HL-60 (cell line): Measurements from ENCODE around the gene TARM1.

Experiments used
- DNase-seq, 2 experiments: peaks; one replicate each; pipeline ENCODE4 v3.0.0-alpha.2; 2010 to 2020; ENCODE audit warnings: low read depth in 1 of 2, low spot score in 1 of 2
- H3K27ac ChIP-seq: fragments of 250-450 bp; sonication (Bioruptor Pico); replicated peaks from 2 replicates; pipeline ENCODE4 v1.5.1; 2020; ENCODE audit warnings: mild to moderate bottlenecking, moderate library complexity
- H3K27me3 ChIP-seq: fragments of 250-450 bp; sonication (Bioruptor Pico); 2 replicates; pipeline ENCODE4 v1.5.1; 2021; ENCODE audit warnings: mild to moderate bottlenecking, moderate library complexity; ENCODE audit not compliant: insufficient read depth, poor library complexity, severe bottlenecking
- H3K4me3 ChIP-seq: replicated peaks from 2 replicates; pipeline ENCODE4 v1.5.1; 2011; ENCODE audit warnings: mild to moderate bottlenecking, control low read depth, low read length; ENCODE audit not compliant: insufficient read depth
- CTCF ChIP-seq: IDR thresholded peaks from one replicate; pipeline ENCODE4 v1.5.1; 2011; ENCODE audit warnings: low read length, control low read depth, inconsistent platforms; ENCODE audit not compliant: insufficient read depth
- GABPA ChIP-seq: IDR thresholded peaks from 2 replicates; pipeline ENCODE4 v1.6.1; 2012; ENCODE audit warnings: low read depth
- POLR2AphosphoS5 ChIP-seq: IDR thresholded peaks from 2 replicates; pipeline ENCODE4 v1.6.1; 2012; ENCODE audit warnings: low read depth
- REST ChIP-seq: IDR thresholded peaks from 2 replicates; pipeline ENCODE4 v1.6.1; 2012; ENCODE audit warnings: low read depth; ENCODE audit not compliant: insufficient replicate concordance
- SPI1 ChIP-seq: IDR thresholded peaks from 2 replicates; pipeline ENCODE4 v1.6.1; 2012; ENCODE audit warnings: low read depth, mild to moderate bottlenecking, borderline replicate concordance

Gene TARM1

GRCh38 chr19:54123682-54124081 is 42.5 kb upstream of the TARM1 start:
- DNase-seq = no peak
- Histone ChIP-seq H3K4me3 (no peak overlapping the region), H3K27me3 (no peaks in the 10 kb centered on the region), H3K27ac (no peak overlapping the region)
- TF ChIP-seq SPI1 = no peak
- no peak for TF ChIP-seq REST
- TF ChIP-seq POLR2AphosphoS5 = no peak
- no peak for TF ChIP-seq GABPA
- TF ChIP-seq CTCF = no peak

GRCh38 chr19:54121259-54121658 is 40.1 kb upstream of the TARM1 start:
- H3K27me3 ChIP-seq = no peaks in the 10 kb centered on the region
- no peak overlapping the region for H3K4me3 ChIP-seq
- H3K27ac ChIP-seq = no peak overlapping the region
- TF ChIP-seq POLR2AphosphoS5 (no peak), SPI1 (no peak), CTCF (no peak), GABPA (no peak), REST (no peak)
- no peak for DNase-seq

- DNase-seq = peak; percentile 94 to 98
- H3K27me3 ChIP-seq = no peaks in the 10 kb centered on the region
- peak within 1 kb of the TSS; percentile 96 for H3K27ac ChIP-seq
- H3K4me3 ChIP-seq = peak within 1 kb of the TSS; percentile 93
- TF ChIP-seq CTCF (no peak), POLR2AphosphoS5 (peak; percentile 83), GABPA (peak; percentile 65)
These were observed 34.2 kb upstream of the TARM1 start, which contains the start of the genes PRPF31 and TFPT for GRCh38 chr19:54115109-54116063. PRPF31 (plus strand) TSS chr19:54115754; CDS start chr19:54118279, 2,525 bp downstream. TFPT (minus strand) TSS chr19:54115657; CDS start chr19:54115269, 388 bp downstream.
